Measurements from ENCODE around the gene RBBP5.

DNA sequence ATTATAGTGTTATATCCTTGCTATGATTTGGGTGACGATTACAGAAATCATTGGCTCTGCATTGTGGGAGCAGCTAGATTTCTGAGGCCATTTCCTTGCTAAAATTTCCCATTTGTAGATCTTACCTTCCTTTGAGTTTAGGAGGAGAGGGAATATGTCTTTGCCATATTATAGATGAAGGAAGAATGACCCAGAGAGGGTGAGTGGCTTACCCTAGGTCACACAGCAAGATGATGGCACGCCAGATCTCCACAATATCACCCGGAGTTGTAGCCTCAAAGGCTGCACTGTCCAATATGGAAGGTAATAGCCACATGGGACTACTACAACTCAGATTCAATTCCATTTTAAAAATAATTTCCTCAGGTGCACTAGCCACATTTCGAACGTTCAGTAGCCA lies 68.5 kb downstream of the RBBP5 start:
- TF ChIP-seq POU6F1 (CRISPR knock-in tag; IDR thresholded peaks at IDR 0.05; ENCODE audit: borderline replicate concordance, low read depth) = no peak
- no peak for TF ChIP-seq RARB (CRISPR knock-in tag; IDR thresholded peaks at IDR 0.05)
- TF ChIP-seq ARNTL (CRISPR knock-in tag; IDR thresholded peaks at IDR 0.05; ENCODE audit: borderline replicate concordance, low read depth) = no peak
- TF ChIP-seq ZFP30 (CRISPR knock-in tag; IDR thresholded peaks at IDR 0.05) = no peak
- TF ChIP-seq, protein P1, sequence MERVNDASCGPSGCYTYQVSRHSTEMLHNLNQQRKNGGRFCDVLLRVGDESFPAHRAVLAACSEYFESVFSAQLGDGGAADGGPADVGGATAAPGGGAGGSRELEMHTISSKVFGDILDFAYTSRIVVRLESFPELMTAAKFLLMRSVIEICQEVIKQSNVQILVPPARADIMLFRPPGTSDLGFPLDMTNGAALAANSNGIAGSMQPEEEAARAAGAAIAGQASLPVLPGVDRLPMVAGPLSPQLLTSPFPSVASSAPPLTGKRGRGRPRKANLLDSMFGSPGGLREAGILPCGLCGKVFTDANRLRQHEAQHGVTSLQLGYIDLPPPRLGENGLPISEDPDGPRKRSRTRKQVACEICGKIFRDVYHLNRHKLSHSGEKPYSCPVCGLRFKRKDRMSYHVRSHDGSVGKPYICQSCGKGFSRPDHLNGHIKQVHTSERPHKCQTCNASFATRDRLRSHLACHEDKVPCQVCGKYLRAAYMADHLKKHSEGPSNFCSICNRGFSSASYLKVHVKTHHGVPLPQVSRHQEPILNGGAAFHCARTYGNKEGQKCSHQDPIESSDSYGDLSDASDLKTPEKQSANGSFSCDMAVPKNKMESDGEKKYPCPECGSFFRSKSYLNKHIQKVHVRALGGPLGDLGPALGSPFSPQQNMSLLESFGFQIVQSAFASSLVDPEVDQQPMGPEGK (CRISPR knock-in tag; IDR thresholded peaks at IDR 0.05; ENCODE audit: borderline replicate concordance) = no peak
- TF ChIP-seq, protein P2, sequence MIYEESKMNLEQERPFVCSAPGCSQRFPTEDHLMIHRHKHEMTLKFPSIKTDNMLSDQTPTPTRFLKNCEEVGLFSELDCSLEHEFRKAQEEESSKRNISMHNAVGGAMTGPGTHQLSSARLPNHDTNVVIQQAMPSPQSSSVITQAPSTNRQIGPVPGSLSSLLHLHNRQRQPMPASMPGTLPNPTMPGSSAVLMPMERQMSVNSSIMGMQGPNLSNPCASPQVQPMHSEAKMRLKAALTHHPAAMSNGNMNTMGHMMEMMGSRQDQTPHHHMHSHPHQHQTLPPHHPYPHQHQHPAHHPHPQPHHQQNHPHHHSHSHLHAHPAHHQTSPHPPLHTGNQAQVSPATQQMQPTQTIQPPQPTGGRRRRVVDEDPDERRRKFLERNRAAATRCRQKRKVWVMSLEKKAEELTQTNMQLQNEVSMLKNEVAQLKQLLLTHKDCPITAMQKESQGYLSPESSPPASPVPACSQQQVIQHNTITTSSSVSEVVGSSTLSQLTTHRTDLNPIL (CRISPR knock-in tag; IDR thresholded peaks at IDR 0.05; ENCODE audit: low read depth) = no peak
- TF ChIP-seq, protein P3, sequence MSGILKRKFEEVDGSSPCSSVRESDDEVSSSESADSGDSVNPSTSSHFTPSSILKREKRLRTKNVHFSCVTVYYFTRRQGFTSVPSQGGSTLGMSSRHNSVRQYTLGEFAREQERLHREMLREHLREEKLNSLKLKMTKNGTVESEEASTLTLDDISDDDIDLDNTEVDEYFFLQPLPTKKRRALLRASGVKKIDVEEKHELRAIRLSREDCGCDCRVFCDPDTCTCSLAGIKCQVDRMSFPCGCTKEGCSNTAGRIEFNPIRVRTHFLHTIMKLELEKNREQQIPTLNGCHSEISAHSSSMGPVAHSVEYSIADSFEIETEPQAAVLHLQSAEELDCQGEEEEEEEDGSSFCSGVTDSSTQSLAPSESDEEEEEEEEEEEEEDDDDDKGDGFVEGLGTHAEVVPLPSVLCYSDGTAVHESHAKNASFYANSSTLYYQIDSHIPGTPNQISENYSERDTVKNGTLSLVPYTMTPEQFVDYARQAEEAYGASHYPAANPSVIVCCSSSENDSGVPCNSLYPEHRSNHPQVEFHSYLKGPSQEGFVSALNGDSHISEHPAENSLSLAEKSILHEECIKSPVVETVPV (CRISPR knock-in tag; IDR thresholded peaks at IDR 0.05) = no peak
- no peak for TF ChIP-seq TSHZ2 (CRISPR knock-in tag; IDR thresholded peaks at IDR 0.05)
- no peak for TF ChIP-seq CSDC2 (CRISPR knock-in tag; IDR thresholded peaks at IDR 0.05)
- TF ChIP-seq ZNF565 (CRISPR knock-in tag; conservative IDR thresholded peaks at IDR 0.05; ENCODE audit: low read depth) = no peak
- TF ChIP-seq ZNF8 (CRISPR knock-in tag; IDR thresholded peaks at IDR 0.05) = no peak
- no peak for TF ChIP-seq ESRRG (CRISPR knock-in tag; IDR thresholded peaks at IDR 0.05)
- no peak for TF ChIP-seq ISL1 (CRISPR knock-in tag; IDR thresholded peaks at IDR 0.05)
- TF ChIP-seq SNAI2 (CRISPR knock-in tag; IDR thresholded peaks at IDR 0.05) = no peak

Measured in SK-N-SH treated with all-trans-retinoic acid at 6 μM for 48 hours (cell line).